Thyroid gland (tissue), 4 donors: Measurements from ENCODE around the gene CLEC3B. TPM values are rescaled to one million over a fixed set of nuclear protein-coding genes. Genes with fewer than 3 reads are reported as not detected.

Experiments used
- DNase-seq, 2 donors: peaks; one replicate each; pipeline ENCODE4 v3.0.0-alpha.2; 2019
- H3K27ac ChIP-seq, 3 donors: fragments of 200-600 bp; sonication (generic); 1 replicate in 2 of 3; 2 replicates in 1 of 3; pipeline ENCODE4 v1.5.1; 2016 to 2019; ENCODE audit warnings: mild to moderate bottlenecking in 1 of 3, moderate library complexity in 1 of 3
- H3K27me3 ChIP-seq: fragments of 200-600 bp; sonication (generic); one replicate; pipeline ENCODE4 v1.5.1; 2019
- H3K36me3 ChIP-seq, 2 donors: fragments of 200-600 bp; sonication (generic); one replicate each; pipeline ENCODE4 v1.5.1; 2016 to 2019
- H3K4me1 ChIP-seq, 2 donors: fragments of 200-600 bp; sonication (generic); one replicate each; pipeline ENCODE4 v1.5.1; 2017 to 2019
- H3K4me3 ChIP-seq, 3 donors: fragments of 200-600 bp; sonication (generic); replicated peaks in 1 of 3; 1 replicate in 2 of 3; 2 replicates in 1 of 3; pipeline ENCODE4 v1.5.1; 2016; ENCODE audit warnings: mild to moderate bottlenecking in 1 of 3
- H3K9me3 ChIP-seq: fragments of 200-600 bp; sonication (generic); one replicate; pipeline ENCODE4 v1.5.1; 2017
- POLR2A ChIP-seq, 2 donors: fragments of 450-650 bp; IDR thresholded peaks; one replicate each; pipeline ENCODE4 v1.6.1; 2017; ENCODE audit warnings: antibody characterized with exemption in 2 of 2, mild to moderate bottlenecking in 2 of 2, moderate library complexity in 1 of 2
- WGBS, 2 donors: methylation state at CpG; one replicate each; pipeline ENCODE4 v1.1.5; 2017; 5-methylcytosine and 5-hydroxymethylcytosine counted together
- intact Hi-C: fragments of 100-400 bp; cut with DNase I; formaldehyde crosslinking; loops from one replicate; pipeline ENCODE4 v1.15.1; 2023
- total RNA-seq, 4 donors: library from RNA; depleted of rRNA; stranded (reverse); fragments of >200 nt; gene quantifications; one replicate each; pipeline ENCODE4 v1.2.3, GENCODE V29; 2016
- TF ChIP-seq, protein P1 (sequence below), 6 experiments: fragments of 200-600 bp in 3 of 6; fragments of 450-650 bp in 3 of 6; sonication (generic) in 3 of 6; IDR thresholded peaks; one replicate each; pipeline ENCODE4 v1.5.1; 2016 to 2019; ENCODE audit warnings: antibody characterized with exemption in 6 of 6, mild to moderate bottlenecking in 2 of 6, inconsistent platforms in 1 of 6, moderate library complexity in 1 of 6

The CLEC3B gene
- total RNA-seq, 4 donors from 2014 or later, result 28.2 to 78.4 (median 32.5) TPM

DNA sequence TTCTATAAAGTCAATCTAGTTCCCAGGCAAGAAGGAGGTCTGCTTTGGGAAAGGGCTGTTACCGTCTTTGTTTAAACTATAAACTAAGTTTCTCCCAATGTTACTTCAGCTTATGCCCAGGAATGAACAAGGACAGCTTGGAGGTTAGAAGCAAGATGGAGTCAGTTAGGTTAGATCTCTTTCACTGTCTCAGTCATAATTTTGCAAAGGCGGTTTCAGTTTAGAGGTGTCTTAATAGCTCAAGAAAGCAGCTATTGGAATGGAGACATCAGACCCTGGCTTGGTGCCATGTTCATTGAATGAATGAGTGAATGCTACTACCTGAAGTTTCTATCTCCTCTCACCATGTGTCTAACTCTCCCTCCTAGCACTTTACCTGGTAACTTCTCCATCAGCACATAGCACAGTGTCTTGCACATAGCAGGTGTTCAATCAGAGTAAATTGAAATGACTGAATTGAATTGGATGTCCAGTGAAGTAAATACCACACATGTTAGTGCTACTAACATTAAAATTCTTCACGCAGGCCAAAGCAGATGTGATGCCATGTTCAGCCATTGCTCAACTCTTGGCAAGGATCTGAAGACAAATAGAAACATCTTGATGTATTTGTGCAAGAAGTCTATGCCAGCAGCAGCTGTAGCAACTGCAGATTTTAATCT lies 28.2 kb downstream of the CLEC3B start:
- no peak for DNase-seq
- intact Hi-C loops, result no loop called here
- WGBS, 2 donors, result 86 to 97% methylated on average over 3 of the region's 3 CpGs

GRCh38 chr3:45055032-45055410 lies 28.9 kb downstream of the CLEC3B start:
- no peak overlapping the region for H3K4me3 ChIP-seq
- no peaks in the 10 kb centered on the region for H3K36me3 ChIP-seq
- no peak overlapping the region for H3K27ac ChIP-seq
- H3K4me1 ChIP-seq, result peaks cover 0 to 13% of the 10 kb centered on the region in 2 donors
- no peak for DNase-seq
- intact Hi-C loops, result no loop called here
- no peaks in the 10 kb centered on the region for H3K9me3 ChIP-seq
- 57 to 71% methylated on average over 2 of the region's 2 CpGs for WGBS, 2 donors
- no peak for TF ChIP-seq POLR2A (IDR thresholded peaks at IDR 0.05)
- H3K27me3 ChIP-seq, result no peaks in the 10 kb centered on the region

More for the DNA sequence above, 28.2 kb downstream of the CLEC3B start:
- Histone ChIP-seq H3K27ac (no peak overlapping the region), H3K4me1 (peaks cover 0 to 13% of the 10 kb centered on the region in 2 donors), H3K27me3 (no peaks in the 10 kb centered on the region), H3K4me3 (no peak overlapping the region), H3K9me3 (no peaks in the 10 kb centered on the region), H3K36me3 (no peaks in the 10 kb centered on the region)
- no peak for TF ChIP-seq POLR2A (IDR thresholded peaks at IDR 0.05)
- TF ChIP-seq, protein P1, sequence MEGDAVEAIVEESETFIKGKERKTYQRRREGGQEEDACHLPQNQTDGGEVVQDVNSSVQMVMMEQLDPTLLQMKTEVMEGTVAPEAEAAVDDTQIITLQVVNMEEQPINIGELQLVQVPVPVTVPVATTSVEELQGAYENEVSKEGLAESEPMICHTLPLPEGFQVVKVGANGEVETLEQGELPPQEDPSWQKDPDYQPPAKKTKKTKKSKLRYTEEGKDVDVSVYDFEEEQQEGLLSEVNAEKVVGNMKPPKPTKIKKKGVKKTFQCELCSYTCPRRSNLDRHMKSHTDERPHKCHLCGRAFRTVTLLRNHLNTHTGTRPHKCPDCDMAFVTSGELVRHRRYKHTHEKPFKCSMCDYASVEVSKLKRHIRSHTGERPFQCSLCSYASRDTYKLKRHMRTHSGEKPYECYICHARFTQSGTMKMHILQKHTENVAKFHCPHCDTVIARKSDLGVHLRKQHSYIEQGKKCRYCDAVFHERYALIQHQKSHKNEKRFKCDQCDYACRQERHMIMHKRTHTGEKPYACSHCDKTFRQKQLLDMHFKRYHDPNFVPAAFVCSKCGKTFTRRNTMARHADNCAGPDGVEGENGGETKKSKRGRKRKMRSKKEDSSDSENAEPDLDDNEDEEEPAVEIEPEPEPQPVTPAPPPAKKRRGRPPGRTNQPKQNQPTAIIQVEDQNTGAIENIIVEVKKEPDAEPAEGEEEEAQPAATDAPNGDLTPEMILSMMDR (IDR thresholded peaks at IDR 0.05), result no peak

DNA sequence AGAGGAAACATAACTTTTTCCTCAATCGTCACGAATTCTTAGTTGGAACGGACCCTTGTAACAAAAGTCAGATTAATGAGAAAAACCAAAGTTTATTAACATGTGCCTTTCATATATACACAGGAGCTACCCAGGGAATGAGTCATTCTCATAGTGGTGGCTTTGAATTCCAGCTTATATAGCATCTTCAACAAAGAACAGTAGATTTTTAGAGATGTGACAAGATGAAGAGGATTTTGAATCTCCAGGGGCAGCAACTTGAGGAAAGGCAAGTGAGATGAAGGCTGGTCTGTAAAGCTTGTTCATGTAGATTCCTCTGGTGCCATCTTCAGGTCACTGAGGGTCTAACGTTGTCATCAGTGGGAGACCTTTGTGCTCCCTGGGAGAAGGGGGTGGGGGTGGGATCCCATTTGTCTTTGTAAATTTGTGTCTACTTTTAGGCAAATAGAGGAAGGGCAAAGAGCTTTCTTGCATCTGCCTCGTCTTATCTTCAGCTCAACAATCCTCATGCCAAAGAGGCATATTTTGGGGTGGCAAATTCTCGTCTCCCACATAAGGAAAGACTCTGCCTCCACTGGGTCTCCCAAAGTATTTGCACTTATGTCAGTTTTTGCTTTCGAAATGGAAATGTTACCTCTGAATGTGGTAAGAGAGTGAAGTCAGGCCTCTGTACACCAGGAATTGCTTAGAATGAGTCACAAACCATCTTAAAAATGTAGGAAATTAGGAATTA lies 29.5 kb downstream of the CLEC3B start:
- DNase-seq, result no peak
- intact Hi-C loops, result no loop called here
- H3K9me3 ChIP-seq, result no peaks in the 10 kb centered on the region
- TF ChIP-seq POLR2A (IDR thresholded peaks at IDR 0.05), result no peak
- TF ChIP-seq, protein P1 (IDR thresholded peaks at IDR 0.05), result no peak
- no peak overlapping the region for H3K27ac ChIP-seq
- 80% methylated on average over 7 of the region's 7 CpGs for WGBS, 2 donors
- H3K36me3 ChIP-seq, result no peaks in the 10 kb centered on the region
- H3K4me1 ChIP-seq, result peaks cover 0 to 13% of the 10 kb centered on the region in 2 donors
- H3K27me3 ChIP-seq, result no peaks in the 10 kb centered on the region
- H3K4me3 ChIP-seq, result no peak overlapping the region

- no peaks in the 10 kb centered on the region for H3K27me3 ChIP-seq
- peaks cover 0 to 13% of the 10 kb centered on the region in 2 donors for H3K4me1 ChIP-seq
- H3K36me3 ChIP-seq, result no peaks in the 10 kb centered on the region
- no peak overlapping the region for H3K4me3 ChIP-seq
- peak overlapping the region in 1 of 3 donors; percentile 59 for H3K27ac ChIP-seq
- WGBS, 2 donors, result 55 to 58% methylated on average over 5 of the region's 5 CpGs
- intact Hi-C loops, result no loop called here
- DNase-seq, result peak; percentile 50 to 60
- TF ChIP-seq POLR2A (IDR thresholded peaks at IDR 0.05), result no peak
- TF ChIP-seq, protein P1 (IDR thresholded peaks at IDR 0.05), result no peak
- H3K9me3 ChIP-seq, result no peaks in the 10 kb centered on the region
Observed at GRCh38 chr3:45056608-45057301, 30.7 kb downstream of the CLEC3B start.

DNA sequence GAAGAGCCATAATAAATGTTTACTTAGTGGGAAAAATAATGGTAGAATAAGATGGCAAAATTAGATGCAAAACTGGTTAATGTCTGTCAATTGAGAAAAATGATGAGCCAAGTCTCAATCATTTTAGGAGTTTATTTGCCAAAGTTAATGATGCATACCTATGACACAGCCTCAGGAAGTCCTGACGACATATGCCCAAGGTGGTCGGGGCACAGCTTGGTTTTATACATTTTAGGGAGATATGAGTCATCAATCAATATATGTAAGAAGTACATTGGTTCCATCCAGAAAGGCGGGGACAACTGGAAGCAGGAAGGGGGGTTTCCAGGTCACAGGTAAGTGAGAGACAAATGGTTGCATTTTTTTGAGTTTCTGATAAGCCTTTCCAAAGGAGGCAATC lies 31.5 kb downstream of the CLEC3B start:
- H3K27me3 ChIP-seq, result no peaks in the 10 kb centered on the region
- intact Hi-C loops, result no loop called here

More for the DNA sequence above, 31.5 kb downstream of the CLEC3B start:
- no peaks in the 10 kb centered on the region for H3K9me3 ChIP-seq
- WGBS, 2 donors, result 88 to 91% methylated on average over 3 of the region's 3 CpGs
- no peaks in the 10 kb centered on the region for H3K36me3 ChIP-seq
- DNase-seq, result no peak
- peak overlapping the region in 1 of 3 donors; percentile 59 for H3K27ac ChIP-seq
- TF ChIP-seq, protein P1 (IDR thresholded peaks at IDR 0.05), result no peak
- no peak for TF ChIP-seq POLR2A (IDR thresholded peaks at IDR 0.05)
- no peak overlapping the region for H3K4me3 ChIP-seq
- H3K4me1 ChIP-seq, result peaks cover 0 to 13% of the 10 kb centered on the region in 2 donors
